Skeletal muscle tissue (tissue), 4 donors: ENCODE results near the gene SMIM38. TPM values are rescaled to one million over a fixed set of nuclear protein-coding genes. Genes with fewer than 3 reads are reported as not detected.
"Not testable (repeated sequence)": the region's sequence is repeated elsewhere in the genome, so short reads cannot be mapped to it uniquely, and the experiment has no call there.

Source experiments
- H3K27ac ChIP-seq: one replicate; pipeline ENCODE4 v1.7.0; 2013; ENCODE audit warnings: mild to moderate bottlenecking, low read depth, low read length, inconsistent platforms
- H3K27me3 ChIP-seq, 3 donors: one replicate each; pipeline ENCODE4 v1.7.0; 2013; ENCODE audit warnings: low read length in 3 of 3; ENCODE audit not compliant: control insufficient read depth in 3 of 3, insufficient read depth in 3 of 3
- H3K36me3 ChIP-seq, 3 donors: one replicate each; pipeline ENCODE4 v1.7.0; 2013; ENCODE audit warnings: low read length in 3 of 3; ENCODE audit not compliant: control insufficient read depth in 3 of 3, insufficient read depth in 3 of 3
- H3K4me1 ChIP-seq, 3 donors: one replicate each; pipeline ENCODE4 v1.7.0; 2013; ENCODE audit warnings: low read length in 3 of 3, mild to moderate bottlenecking in 3 of 3; ENCODE audit not compliant: control insufficient read depth in 3 of 3, insufficient read depth in 3 of 3
- H3K4me3 ChIP-seq, 3 donors: one replicate each; pipeline ENCODE4 v1.7.0; 2013; ENCODE audit warnings: low read length in 3 of 3
- H3K9ac ChIP-seq, 3 donors: one replicate each; pipeline ENCODE4 v1.7.0; 2013; ENCODE audit warnings: low read length in 3 of 3, mild to moderate bottlenecking in 3 of 3, moderate library complexity in 2 of 3, low read depth in 1 of 3
- H3K9me3 ChIP-seq, 3 donors: one replicate each; pipeline ENCODE4 v1.7.0; 2013; ENCODE audit warnings: low read length in 3 of 3; ENCODE audit not compliant: control insufficient read depth in 3 of 3
- total RNA-seq: library from RNA; depleted of rRNA; stranded (reverse); fragments of >200 nt; gene quantifications from one replicate; pipeline ENCODE4 v1.2.3, GENCODE V29; 2014
- donor health status: Osteomylitis.

The SMIM38 gene
- total RNA-seq, 1 donor from 2014 or later = under 0.01 TPM

- Histone ChIP-seq H3K9ac (no peak overlapping the region), H3K27me3 (no peaks in the 10 kb centered on the region), H3K9me3 (peaks cover 0 to 8% (median 6%) of the 10 kb centered on the region in 3 donors), H3K4me1 (no peaks in the 10 kb centered on the region), H3K36me3 (peaks cover 0 to 4% (median 0%) of the 10 kb centered on the region in 3 donors), H3K27ac (no peak overlapping the region), H3K4me3 (no peak overlapping the region)
These were observed 6.9 kb upstream of the SMIM38 start for GRCh38 chr11:69148806-69149205.

- H3K4me1 ChIP-seq, H3K27me3 ChIP-seq, H3K4me3 ChIP-seq, H3K9me3 ChIP-seq, H3K27ac ChIP-seq, H3K36me3 ChIP-seq, H3K9ac ChIP-seq: not testable (repeated sequence)
These were observed 6.2 kb upstream of the SMIM38 start for GRCh38 chr11:69149338-69150045.

DNA sequence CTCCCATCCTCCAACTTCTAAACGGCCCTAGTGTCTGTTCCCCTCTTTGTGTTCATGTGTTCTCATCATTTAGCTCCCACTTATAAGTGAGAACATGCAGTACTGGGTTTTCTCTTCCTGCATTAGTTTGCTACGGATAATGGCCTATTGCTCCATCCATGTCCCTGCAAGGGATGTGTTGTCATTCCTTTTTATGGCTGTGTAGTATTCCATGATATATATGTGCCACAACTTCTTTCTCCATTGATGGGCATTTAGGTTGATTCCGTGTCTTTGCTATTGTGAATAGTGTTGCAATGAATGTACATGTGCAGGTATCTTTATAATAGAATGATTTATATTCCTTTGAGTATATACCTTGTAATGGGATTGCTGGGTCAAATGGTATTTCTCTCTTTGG lies 5.6 kb upstream of the SMIM38 start:
- Histone ChIP-seq H3K9ac (no peak overlapping the region), H3K36me3 (peaks cover 0 to 4% (median 0%) of the 10 kb centered on the region in 3 donors), H3K4me3 (no peak overlapping the region), H3K27me3 (no peaks in the 10 kb centered on the region), H3K9me3 (peaks cover 0 to 8% (median 6%) of the 10 kb centered on the region in 3 donors), H3K27ac (no peak overlapping the region), H3K4me1 (peaks cover 0 to 2% (median under 1%) of the 10 kb centered on the region in 3 donors)

DNA sequence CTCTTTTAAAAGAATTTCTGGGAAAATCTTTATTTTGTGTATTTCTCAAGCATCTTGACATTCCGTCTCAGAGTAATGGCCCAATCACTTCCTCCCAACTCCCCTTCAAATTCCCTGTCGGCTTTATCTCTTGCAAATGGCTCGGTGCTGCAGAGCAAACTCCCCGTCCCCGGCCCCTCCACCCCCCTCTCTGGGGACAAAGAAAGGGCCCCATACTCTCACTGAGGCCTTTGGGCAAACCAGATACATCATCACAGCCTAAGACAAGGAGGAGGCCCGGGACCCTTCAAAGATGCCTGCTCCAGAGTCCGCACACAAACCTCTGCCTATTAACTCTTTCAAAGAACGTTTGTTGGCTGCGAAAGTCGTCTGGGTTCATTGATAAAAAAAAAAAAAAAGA lies 3.9 kb upstream of the SMIM38 start:
- Histone ChIP-seq H3K9ac (no peak overlapping the region), H3K36me3 (peaks cover 0 to 4% (median 0%) of the 10 kb centered on the region in 3 donors), H3K9me3 (peaks cover 0 to 3% (median 0%) of the 10 kb centered on the region in 3 donors), H3K4me1 (peaks cover 2 to 9% (median 6%) of the 10 kb centered on the region in 3 donors), H3K4me3 (no peak overlapping the region), H3K27ac (no peak overlapping the region), H3K27me3 (peaks cover 0 to 13% (median 3%) of the 10 kb centered on the region in 3 donors)

GRCh38 chr11:69152733-69153421 lies 2.9 kb upstream of the SMIM38 start:
- Histone ChIP-seq H3K36me3 (peaks cover 0 to 4% (median 0%) of the 10 kb centered on the region in 3 donors), H3K4me1 (peaks cover 6 to 15% (median 6%) of the 10 kb centered on the region in 3 donors), H3K27ac (no peak overlapping the region), H3K27me3 (peaks cover 0 to 22% (median 6%) of the 10 kb centered on the region in 3 donors), H3K4me3 (no peak overlapping the region), H3K9me3 (no peaks in the 10 kb centered on the region), H3K9ac (no peak overlapping the region)

GRCh38 chr11:69153661-69154060 lies 2.1 kb upstream of the SMIM38 start:
- H3K27ac ChIP-seq = no peak overlapping the region
- H3K9me3 ChIP-seq = no peaks in the 10 kb centered on the region
- H3K9ac ChIP-seq = no peak overlapping the region
- peaks cover 6 to 18% (median 6%) of the 10 kb centered on the region in 3 donors for H3K4me1 ChIP-seq
- H3K4me3 ChIP-seq = no peak overlapping the region
- peaks cover 6 to 27% (median 11%) of the 10 kb centered on the region in 3 donors for H3K27me3 ChIP-seq
- peaks cover 0 to 2% (median 0%) of the 10 kb centered on the region in 3 donors for H3K36me3 ChIP-seq

DNA sequence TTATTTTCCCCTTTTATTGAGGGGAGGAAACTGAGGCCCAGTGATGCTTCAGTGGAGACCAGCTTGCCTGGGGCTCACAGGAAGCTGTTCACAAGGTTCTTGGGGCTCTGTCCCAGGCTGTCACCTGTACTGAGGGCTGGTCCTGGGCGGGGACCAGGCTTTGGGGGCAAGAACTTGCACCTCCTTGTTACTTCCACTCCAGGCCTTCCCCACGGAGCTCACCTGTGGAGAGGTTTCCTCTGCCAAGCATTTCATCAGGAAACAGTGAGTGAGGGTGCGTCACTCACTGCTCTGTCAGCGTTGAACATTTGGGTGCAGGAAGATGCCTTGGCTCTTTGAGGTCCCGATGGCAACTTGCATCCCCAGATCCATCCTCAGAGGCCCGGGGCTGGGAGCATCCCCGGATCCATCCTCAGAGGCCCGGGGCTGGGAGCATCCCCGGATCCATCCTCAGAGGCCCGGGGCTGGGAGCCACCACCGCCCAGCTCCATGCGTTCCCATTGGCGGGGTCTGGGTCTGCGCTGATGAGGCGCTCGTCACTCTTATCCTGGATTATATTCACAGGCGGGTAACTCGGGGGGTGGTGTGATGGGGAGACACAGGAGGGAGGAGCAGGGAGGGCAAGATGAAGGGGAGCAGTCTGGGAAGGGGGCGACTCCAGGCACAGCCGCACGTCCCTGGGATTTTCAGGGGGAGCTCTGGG lies 1.4 kb upstream of the SMIM38 start:
- peaks cover 6 to 18% (median 6%) of the 10 kb centered on the region in 3 donors for H3K4me1 ChIP-seq
- no peak overlapping the region for H3K9ac ChIP-seq

DNA sequence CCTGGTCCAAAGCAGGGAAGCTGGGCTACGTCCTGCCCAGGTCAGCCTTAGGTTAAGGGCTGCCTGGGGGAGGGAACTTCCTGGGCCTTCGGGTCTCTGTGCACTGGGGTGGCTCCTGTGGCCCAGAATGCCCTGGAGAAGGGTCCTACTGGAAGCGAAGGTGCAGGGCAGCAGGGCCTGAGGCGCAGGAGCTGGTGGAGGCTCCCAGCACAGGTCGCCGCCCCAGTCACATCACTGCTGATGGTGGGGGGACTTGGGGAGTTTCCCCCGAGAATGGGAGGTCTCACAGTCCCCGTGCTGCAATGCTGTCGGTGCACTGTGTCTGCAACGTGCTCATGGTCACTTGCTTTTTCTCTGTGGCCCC lies 815 bp upstream of the SMIM38 start:
- Histone ChIP-seq H3K27ac (no peak overlapping the region), H3K4me1 (peaks cover 6 to 20% (median 6%) of the 10 kb centered on the region in 3 donors)

More for the DNA sequence above, 1.4 kb upstream of the SMIM38 start:
- H3K36me3 ChIP-seq = peaks cover 0 to 2% (median 0%) of the 10 kb centered on the region in 3 donors
- H3K4me3 ChIP-seq = no peak overlapping the region
- peaks cover 11 to 32% (median 18%) of the 10 kb centered on the region in 3 donors for H3K27me3 ChIP-seq
- no peak overlapping the region for H3K27ac ChIP-seq
- H3K9me3 ChIP-seq = no peaks in the 10 kb centered on the region

DNA sequence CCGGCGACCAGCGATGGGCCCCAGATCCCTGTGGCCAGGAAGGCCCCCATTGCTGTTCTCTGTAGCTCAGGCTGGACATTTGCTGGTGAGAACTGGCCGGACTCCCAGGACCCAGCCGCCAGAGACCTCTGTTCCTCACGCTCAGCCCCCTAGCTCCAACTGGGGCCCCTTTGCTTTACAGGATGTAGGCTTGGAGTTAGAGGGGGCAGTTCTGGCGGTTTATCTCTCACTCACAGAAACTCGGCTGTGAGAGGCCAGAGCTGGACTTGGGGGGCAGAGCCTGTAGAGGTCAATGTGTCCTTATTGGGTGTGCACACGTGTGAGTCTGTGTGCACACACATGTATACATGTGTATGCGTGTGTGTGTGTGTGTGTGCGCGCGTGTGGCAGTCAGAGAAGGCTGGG lies 502 bp downstream of the SMIM38 start:
- Histone ChIP-seq H3K36me3 (no peaks in the 10 kb centered on the region), H3K4me1 (peaks cover 6 to 29% (median 14%) of the 10 kb centered on the region in 3 donors), H3K9me3 (no peaks in the 10 kb centered on the region), H3K27ac (no peak overlapping the region), H3K9ac (no peak overlapping the region), H3K4me3 (no peak overlapping the region), H3K27me3 (peaks cover 11 to 32% (median 19%) of the 10 kb centered on the region in 3 donors)

More for the DNA sequence above, 815 bp upstream of the SMIM38 start:
- H3K36me3 ChIP-seq = peaks cover 0 to 2% (median 0%) of the 10 kb centered on the region in 3 donors
- peaks cover 11 to 32% (median 19%) of the 10 kb centered on the region in 3 donors for H3K27me3 ChIP-seq
- no peak overlapping the region for H3K4me3 ChIP-seq
- no peaks in the 10 kb centered on the region for H3K9me3 ChIP-seq
- H3K9ac ChIP-seq = no peak overlapping the region
